GM13977 (cell line): ENCODE measurements around the gene CAMTA1.

Experiments
- DNase-seq: peaks from one replicate; pipeline ENCODE4 v3.0.0; 2012; ENCODE audit warnings: low spot score
- CTCF ChIP-seq: IDR thresholded peaks from 2 replicates; pipeline ENCODE4 v1.5.1; 2012; ENCODE audit warnings: mild to moderate bottlenecking, control low read depth; ENCODE audit not compliant: insufficient read depth; ENCODE audit errors: extremely low read depth, missing control alignments
- in situ Hi-C: fragments of 300-500 bp; cut with MboI; formaldehyde crosslinking; loops from one replicate; pipeline ENCODE4 v1.12.0; 2022; ENCODE audit warnings: low sequenced_read_pairs, low pct_unique_long_range_greater_than_20kb, mixed read lengths, inconsistent platforms; ENCODE audit not compliant: unreplicated experiment

Gene CAMTA1

DNA sequence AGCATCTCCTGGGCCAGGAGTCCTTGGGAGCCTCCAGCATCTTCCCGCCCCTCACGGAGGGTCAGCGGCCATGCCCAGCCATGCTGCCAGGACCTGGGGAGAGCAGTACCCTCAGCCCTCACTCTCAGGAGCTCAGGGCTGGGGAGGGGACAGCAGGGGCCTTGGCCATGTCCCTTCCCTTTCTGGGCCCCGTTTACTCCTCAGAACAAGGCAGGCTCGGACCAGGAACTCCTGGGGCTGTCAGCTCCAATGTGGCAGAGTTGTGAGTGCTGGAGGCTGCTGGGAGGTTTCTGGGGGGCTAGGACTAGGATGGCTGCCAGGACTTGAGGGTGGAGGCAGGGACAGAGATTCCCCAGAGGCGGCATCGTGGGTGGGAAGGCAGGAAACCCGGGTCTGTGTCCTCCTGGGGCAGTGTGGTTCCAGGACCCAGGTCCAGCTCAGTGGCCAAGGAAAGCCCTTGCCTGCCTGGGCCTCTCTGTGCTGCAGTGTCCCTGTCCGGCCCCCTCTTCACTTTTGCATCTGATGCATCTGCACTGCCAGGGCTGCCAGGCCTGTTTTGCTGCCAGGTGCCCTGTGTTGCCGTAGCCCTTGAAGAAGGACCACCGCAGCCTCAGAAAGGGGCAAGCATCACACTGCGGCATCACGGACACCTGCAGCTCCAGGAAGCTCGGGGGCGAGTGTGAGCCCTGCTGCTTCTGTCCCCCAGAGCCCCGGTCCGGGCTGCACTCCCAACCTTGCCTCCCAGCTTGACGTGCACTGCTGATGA is 223.9 kb downstream of the CAMTA1 start:
- in situ Hi-C loops, result no loop called here
- TF ChIP-seq CTCF, result no peak
- no peak for DNase-seq

- in situ Hi-C loops, result no loop called here
- no peak for TF ChIP-seq CTCF
- DNase-seq, result no peak
These were observed 224.7 kb downstream of the CAMTA1 start for GRCh38 chr1:7009741-7010525.

DNA sequence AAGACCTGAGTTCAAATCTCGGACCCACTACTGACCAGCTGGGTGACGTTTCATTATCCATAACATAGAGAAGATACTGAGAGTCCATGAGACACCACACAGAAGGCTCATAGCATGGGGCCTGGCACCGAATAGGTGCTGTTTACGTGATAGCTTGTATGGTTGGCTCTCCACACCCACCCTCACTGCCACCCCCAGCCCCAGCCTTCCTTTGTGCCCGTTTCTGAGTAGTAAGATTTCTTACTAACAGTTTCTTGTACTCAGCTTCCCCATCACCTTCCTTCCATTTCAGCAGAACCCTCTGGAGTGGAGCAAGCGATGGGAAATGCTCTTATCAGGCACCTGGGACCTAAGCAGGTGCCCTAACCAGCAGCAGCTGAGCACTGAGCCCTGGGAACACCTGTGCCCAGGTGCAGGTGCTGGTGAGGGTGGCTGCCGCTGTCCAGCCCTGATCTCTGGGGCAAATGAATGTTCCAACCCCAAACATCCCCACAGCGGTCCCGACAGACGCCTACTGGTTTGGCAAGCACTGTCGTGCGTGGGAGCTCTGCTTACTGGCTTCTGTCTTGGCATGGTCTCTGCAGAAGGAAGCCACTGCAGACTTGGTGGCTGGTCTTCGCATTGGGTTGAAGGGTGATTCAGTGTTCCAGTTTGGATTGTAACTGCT is 225.4 kb downstream of the CAMTA1 start:
- DNase-seq, result no peak
- TF ChIP-seq CTCF, result no peak
- in situ Hi-C loops, result no loop called here

- in situ Hi-C loops, result no loop called here
- DNase-seq, result no peak
- TF ChIP-seq CTCF, result no peak
These were observed 226.6 kb downstream of the CAMTA1 start for GRCh38 chr1:7011826-7012225.

DNA sequence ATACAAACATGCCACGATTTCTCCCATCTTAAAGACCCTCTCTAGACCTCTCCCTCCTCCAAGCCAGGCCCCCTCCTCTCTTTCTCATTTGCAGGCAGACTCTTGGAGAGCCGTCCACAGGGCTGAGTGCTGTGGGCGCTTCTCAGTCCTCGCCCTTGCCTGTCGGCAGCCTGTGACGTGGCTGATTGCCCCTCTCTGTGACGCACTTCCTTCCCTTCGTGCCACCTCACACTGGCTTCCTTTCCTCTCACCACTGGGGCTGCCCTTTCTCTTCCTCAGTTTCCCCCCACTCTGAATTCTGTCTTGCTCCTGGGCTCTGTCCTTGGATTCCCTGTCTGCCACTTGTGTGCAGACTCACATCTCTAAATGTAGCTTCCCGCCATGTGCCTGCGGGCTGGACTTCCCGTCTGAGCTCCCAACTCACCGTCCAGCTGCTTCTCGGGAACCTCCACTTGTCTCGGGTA is 227.2 kb downstream of the CAMTA1 start:
- in situ Hi-C loops, result no loop called here
- no peak for DNase-seq

More for the DNA sequence above, 227.2 kb downstream of the CAMTA1 start:
- TF ChIP-seq CTCF, result no peak
